NT2/D1 (cell line): ENCODE data around the gene SIRT3.

Source experiments
- YY1 ChIP-seq: IDR thresholded peaks from 2 replicates; pipeline ENCODE4 v1.6.1; 2011; ENCODE audit not compliant: insufficient read length, insufficient read depth
- ZNF274 ChIP-seq: IDR thresholded peaks from 2 replicates; pipeline ENCODE4 v1.6.1; 2011; ENCODE audit warnings: mild to moderate bottlenecking, low read depth, low read length

DNA sequence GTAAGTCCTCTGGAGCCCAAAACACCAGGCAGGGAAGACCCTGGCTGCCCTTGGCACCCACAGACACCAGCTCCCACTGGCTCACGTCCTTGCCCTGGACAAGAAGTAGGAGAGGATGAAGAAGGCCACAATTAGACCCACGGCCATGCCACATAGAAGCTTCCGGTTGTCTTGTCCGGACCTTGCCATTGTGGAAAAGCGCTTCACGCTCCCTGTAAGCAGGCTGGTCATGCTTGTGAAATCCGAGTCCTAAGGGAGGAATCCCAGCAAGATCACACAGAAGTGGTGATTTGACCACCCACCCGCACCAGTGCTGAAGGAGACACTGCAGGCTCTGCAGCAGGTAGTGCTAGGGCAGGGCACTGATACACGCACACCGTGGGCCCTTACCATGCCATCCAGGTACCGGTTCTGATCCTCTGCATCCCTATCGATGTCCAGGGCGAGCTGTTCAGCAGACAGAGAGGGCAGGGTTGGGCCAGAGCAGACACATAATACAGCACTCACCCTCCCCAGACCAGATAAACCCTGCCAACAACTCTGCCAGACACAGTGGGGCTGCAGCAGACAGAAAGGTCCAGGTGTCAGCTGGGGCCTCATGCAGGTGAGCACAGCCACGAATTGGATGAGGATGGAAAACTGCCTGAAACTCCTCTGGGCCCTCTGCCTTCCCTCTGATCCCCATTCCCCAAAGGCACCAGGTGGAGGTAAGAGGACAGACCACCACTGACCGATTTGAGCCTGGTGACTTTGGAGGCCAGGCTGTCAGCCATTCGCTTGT is 30.7 kb downstream of the SIRT3 start:
- TF ChIP-seq ZNF274 = no peak
- TF ChIP-seq YY1 = no peak
